C4-2B (cell line): Measurements from ENCODE around the gene GPR42.

Source experiments
- H3K27ac ChIP-seq: fragments of 450-650 bp; 2 replicates; pipeline ENCODE4 v1.5.1; 2017
- ZFX ChIP-seq: fragments of 450-650 bp; IDR thresholded peaks from 2 replicates; pipeline ENCODE4 v1.6.1; 2017
- TF ChIP-seq, protein P1 (sequence below): fragments of 450-650 bp; conservative IDR thresholded peaks from 2 replicates; pipeline ENCODE4 v1.5.1; 2017; ENCODE audit warnings: mild to moderate bottlenecking

GPR42 gene

DNA sequence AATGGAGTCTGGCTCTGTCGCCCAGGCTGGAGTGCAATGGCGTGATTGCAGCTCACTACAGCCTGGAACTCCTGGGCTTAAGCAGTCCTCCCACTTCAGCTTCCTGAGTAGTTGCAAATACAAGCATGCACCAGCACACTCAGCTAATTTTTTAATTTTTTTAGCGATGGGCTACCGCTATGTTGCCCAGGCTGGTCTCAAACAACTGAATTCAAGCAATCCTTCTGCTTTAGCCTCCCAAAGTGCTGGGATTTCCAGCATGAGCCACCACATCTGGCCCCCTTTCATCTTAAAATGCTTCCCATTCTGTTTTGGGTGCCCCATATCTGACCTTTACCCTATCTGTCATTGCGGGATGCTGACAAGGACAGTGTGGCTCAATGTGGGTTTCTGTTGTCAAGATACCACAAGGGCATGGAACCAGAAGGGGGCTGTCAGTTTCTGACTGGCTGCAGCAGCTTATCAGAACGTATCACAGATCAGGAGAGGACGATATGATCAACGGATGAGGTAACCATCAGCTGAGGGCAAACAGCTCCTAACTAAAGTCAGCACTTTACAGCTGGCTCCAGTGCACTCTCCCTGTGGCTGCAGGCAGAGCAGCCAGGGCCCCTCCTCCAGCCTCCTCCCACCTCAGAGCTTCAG lies 32.4 kb downstream of the GPR42 start:
- no peak overlapping the region for H3K27ac ChIP-seq
- TF ChIP-seq, protein P1, sequence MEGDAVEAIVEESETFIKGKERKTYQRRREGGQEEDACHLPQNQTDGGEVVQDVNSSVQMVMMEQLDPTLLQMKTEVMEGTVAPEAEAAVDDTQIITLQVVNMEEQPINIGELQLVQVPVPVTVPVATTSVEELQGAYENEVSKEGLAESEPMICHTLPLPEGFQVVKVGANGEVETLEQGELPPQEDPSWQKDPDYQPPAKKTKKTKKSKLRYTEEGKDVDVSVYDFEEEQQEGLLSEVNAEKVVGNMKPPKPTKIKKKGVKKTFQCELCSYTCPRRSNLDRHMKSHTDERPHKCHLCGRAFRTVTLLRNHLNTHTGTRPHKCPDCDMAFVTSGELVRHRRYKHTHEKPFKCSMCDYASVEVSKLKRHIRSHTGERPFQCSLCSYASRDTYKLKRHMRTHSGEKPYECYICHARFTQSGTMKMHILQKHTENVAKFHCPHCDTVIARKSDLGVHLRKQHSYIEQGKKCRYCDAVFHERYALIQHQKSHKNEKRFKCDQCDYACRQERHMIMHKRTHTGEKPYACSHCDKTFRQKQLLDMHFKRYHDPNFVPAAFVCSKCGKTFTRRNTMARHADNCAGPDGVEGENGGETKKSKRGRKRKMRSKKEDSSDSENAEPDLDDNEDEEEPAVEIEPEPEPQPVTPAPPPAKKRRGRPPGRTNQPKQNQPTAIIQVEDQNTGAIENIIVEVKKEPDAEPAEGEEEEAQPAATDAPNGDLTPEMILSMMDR: no peak
- no peak for TF ChIP-seq ZFX

DNA sequence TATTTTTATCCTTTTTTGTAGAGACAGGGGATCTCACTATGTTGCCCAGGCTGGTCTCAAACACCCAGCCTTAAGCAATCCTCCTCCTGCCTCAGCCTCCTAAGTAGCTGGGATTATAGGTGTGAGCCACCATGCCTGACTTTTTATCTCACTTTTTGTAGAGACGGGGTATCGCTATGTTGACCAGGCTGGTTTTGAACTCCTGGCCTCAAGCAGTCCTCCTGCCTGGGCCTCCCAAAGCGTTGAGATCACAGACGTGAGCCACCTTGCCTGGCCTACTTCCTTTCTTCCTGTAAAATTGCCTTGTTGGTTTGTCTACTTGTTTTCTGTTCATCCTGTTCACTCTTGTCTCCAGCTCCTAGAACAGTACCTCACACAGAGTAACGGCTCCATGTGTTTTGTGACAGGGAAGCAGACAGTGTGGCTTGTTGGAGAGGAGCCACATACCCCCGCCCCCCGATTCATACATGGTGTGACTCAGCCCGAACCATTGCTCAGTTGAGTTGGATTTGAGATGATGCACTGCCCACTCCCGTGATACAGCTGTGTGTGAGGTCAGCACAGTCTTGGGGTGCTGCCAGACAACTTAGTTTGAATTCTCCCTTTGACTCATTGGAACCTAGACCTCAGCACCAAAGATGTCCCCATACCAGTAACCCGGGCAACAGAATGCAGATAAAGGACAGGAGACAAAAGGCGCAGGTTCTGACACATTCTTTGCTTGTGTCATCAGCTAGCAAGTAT lies 34.2 kb downstream of the GPR42 start:
- no peak for TF ChIP-seq ZFX
- TF ChIP-seq, protein P1: no peak
- no peak overlapping the region for H3K27ac ChIP-seq

DNA sequence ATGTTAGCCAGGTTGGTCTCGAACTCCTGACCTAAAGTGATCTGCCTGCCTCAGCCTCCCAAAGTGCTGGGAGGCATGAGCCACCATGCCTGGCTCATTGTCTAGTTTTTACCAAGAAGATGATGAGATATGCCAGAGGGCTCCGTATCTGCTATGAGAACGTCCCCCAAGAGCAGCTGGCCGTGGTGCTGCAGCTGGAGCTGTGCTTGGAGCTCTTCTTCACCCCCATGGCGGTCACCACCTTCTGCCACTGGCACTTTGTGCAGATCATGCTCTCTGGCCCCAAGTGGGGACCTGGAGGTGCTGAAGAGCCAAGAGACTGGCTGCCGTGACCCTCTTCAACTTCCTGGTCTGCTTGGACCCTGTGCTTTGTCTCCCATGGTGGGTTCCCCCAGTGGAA lies 36.8 kb downstream of the GPR42 start:
- no peak overlapping the region for H3K27ac ChIP-seq
- TF ChIP-seq, protein P1: no peak
- TF ChIP-seq ZFX: no peak

DNA sequence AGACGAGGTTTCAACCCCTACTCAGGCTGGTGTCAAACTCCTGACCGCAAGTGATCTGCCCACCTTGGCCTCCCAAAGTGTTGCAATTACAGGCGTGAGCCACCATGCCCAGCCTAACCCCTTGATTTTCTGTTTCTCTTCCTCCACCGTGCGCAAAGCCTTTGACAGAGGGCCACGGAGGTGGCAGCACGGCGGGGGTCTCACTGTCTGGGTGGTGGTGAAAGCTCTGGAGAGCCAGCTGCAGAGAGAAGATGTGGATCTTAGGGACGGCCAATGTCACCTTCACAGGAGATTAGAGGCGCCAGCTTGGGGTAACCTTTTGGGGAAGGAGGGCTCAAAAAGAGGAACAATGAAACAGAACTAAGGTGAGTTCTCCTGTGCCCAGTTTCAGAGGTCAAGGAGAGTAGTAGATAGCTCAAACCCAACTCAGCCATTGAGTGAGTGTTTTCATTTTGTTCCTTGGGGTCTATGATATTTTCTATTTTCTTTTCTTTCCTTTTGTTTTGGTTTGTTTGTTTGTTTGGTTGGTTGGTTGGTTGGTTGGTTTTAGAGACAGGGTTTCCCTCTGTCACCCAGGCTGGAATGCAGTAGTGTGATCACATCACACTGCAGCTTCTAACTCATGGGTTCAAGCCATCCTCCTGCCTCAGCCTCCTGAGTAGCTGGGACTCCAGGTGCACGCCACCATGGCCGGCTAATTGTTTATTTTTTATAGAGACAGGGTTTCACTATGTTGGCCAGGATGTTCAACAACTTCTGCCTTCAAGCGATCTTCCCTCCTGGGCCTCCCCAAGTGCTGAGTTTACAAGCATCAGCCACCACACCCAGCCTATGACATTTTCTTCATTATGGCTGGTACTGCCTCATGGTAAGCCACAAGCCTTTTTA lies 37.7 kb downstream of the GPR42 start:
- TF ChIP-seq ZFX: no peak
- TF ChIP-seq, protein P1: no peak
- no peak overlapping the region for H3K27ac ChIP-seq

DNA sequence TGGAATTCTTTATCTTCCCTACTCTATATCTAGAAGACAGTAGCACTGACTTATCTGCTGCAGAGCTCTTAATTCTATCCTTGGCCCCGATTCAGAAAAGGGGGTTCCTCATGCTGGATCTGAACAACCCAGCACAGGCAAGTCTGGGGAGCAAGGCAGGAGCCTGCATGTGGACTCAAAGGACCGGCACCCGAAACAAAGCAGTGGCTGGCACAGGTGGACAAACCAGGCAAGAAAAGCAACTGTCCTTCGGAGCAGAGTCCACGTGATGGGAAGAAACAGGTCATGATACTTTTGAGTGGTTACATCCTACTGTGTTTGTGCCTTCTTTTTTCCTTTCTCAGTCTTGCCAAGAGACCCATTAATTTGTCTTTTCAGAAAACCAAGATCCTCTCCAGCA lies 38.3 kb downstream of the GPR42 start:
- no peak for TF ChIP-seq ZFX
- TF ChIP-seq, protein P1: no peak
- no peak overlapping the region for H3K27ac ChIP-seq

DNA sequence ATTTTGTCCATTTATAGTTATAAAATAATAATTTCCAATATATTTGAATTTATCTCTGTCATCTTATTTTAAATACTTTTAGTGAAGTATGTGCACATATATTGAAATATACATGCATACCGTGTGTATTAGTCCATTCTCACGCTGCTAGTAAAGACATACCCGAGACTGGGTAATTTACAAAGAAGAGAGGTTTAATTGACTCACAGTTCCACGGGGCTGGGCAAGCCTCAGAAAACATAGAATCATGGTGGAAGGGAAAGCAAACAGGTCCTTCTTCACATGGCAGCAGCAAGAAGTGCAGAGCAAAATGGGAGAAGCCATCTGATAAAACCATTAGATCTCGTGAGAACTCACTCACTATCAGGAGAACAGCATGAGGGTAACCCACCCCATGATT lies 39.6 kb downstream of the GPR42 start:
- no peak overlapping the region for H3K27ac ChIP-seq
- TF ChIP-seq, protein P1: no peak
- TF ChIP-seq ZFX: no peak
